ENCODE results near the gene DNAH3. TPM values are rescaled to one million over a fixed set of nuclear protein-coding genes. Genes with fewer than 3 reads are reported as not detected.
A peak's percentile ranks its signal among the peaks of the same experiment; 100 is the strongest.

DNAH3 gene
- total RNA-seq, 1 experiment from 2014 or later = 0.24 TPM

GRCh38 chr16:21083729-21084268 is 66.8 kb downstream of the DNAH3 start:
- H4K8ac ChIP-seq (replicated peaks; ENCODE audit: insufficient read length, low read depth, low read length) = no peak overlapping the region
- Mint-ChIP-seq H3K27me3 (ENCODE audit: low read depth) (no peaks in the 10 kb centered on the region), H3K4me1 (peaks cover 4 to 5% of the 10 kb centered on the region in 2 experiments; a peak in 2 of 4 replicates), H3K4me3 (no peak overlapping the region), H3K36me3 (ENCODE audit: insufficient read depth in 1 of 3, low read depth in 3 of 3) (no peaks in the 10 kb centered on the region), H3K27ac (peak overlapping the region in 1 of 3 experiments; percentile 50; a peak in 1 of 7 replicates), H3K9me3 (no peaks in the 10 kb centered on the region)
- H4K5ac ChIP-seq (ENCODE audit: insufficient read length, low read depth, low read length) = no peak overlapping the region
- H3K23ac ChIP-seq (ENCODE audit: insufficient read length, low read depth, low read length) = no peak overlapping the region
- H3K27ac ChIP-seq (ENCODE audit: insufficient read length, low read depth, low read length) = no peak overlapping the region
- H2AK5ac ChIP-seq (ENCODE audit: insufficient read length, low read length) = no peak overlapping the region
- no peak overlapping the region for H3K56ac ChIP-seq (ENCODE audit: insufficient read length, low read depth, low read length)
- H3T11ph ChIP-seq (ENCODE audit: low read length) = no peak overlapping the region
- H2BK5ac ChIP-seq (ENCODE audit: insufficient read length, low read length) = no peak overlapping the region
- H3K23me2 ChIP-seq (ENCODE audit: insufficient read length, low read depth, low read length, poor library complexity, severe bottlenecking) = no peaks in the 10 kb centered on the region
- no peaks in the 10 kb centered on the region for H3K79me2 ChIP-seq (ENCODE audit: insufficient read depth, low read length)
- no peak overlapping the region for H2AFZ ChIP-seq (ENCODE audit: low read length)
- no peaks in the 10 kb centered on the region for H4K20me1 ChIP-seq (ENCODE audit: control insufficient read depth, insufficient read depth, insufficient read length)
- TF ChIP-seq CTCF (conservative IDR thresholded peaks at IDR 0.05) = peak; percentile 92
- H2BK15ac ChIP-seq (ENCODE audit: low read depth, low read length) = no peak overlapping the region
- H4K91ac ChIP-seq (ENCODE audit: insufficient read length, low read depth, low read length) = no peak overlapping the region
- H2BK120ac ChIP-seq (ENCODE audit: low read depth, low read length, poor library complexity, severe bottlenecking) = no peak overlapping the region
- no peaks in the 10 kb centered on the region for H3K27me3 ChIP-seq (ENCODE audit: insufficient read depth, low read length)
- H3K14ac ChIP-seq (ENCODE audit: insufficient read depth, low read length) = no peak overlapping the region
- no peak overlapping the region for H3K9ac ChIP-seq (ENCODE audit: extremely low read depth, insufficient read length, low read length)
- H3K4me2 ChIP-seq (ENCODE audit: insufficient read depth, insufficient read length, low read length) = no peak overlapping the region
- H2BK12ac ChIP-seq (ENCODE audit: insufficient read length, low read depth, low read length) = no peak overlapping the region
- no peaks in the 10 kb centered on the region for H3K79me1 ChIP-seq (ENCODE audit: insufficient read depth, low read depth, low read length, poor library complexity, severe bottlenecking)
- DNase-seq = peak; percentile 81
- no peak overlapping the region for H3K4ac ChIP-seq (ENCODE audit: low read depth, low read length)
- H3K4me1 ChIP-seq (ENCODE audit: insufficient read depth, low read length) = no peaks in the 10 kb centered on the region
- no peaks in the 10 kb centered on the region for H3K9me3 ChIP-seq (ENCODE audit: control insufficient read depth, low read depth, low read length)
- whole genome bisulfite sequencing (ENCODE audit: extremely low coverage, insufficient read length, low lambda C conversion rate) = no CpG with 5 or more reads among the region's 6 CpGs
- H2BK20ac ChIP-seq (ENCODE audit: low read depth, low read length, poor library complexity, severe bottlenecking) = no peak overlapping the region
- H3K18ac ChIP-seq (ENCODE audit: insufficient read length, low read depth, low read length) = no peak overlapping the region

Data from H9 (cell line).